Body of pancreas (tissue), 4 donors: ENCODE results near the gene DMXL1. TPM values are rescaled to one million over a fixed set of nuclear protein-coding genes. Genes with fewer than 3 reads are reported as not detected.

Experiments used
- ATAC-seq: fragments of 150-250 bp; one replicate; pipeline ENCODE4 v1.9.1; 2016
- DNase-seq, 4 donors: peaks; one replicate each; pipeline ENCODE4 v3.0.0-alpha.2; 2019
- H3K27ac ChIP-seq, 4 donors: fragments of 200-600 bp; sonication (generic); 1 replicate in 3 of 4; 2 replicates in 1 of 4; pipeline versions ENCODE4 v1.5.1 to v1.6.1; 2016 to 2019; ENCODE audit warnings: mild to moderate bottlenecking in 1 of 4, mixed read lengths in 1 of 4, moderate library complexity in 1 of 4
- H3K27me3 ChIP-seq, 2 donors: fragments of 200-600 bp; sonication (generic); one replicate each; pipeline ENCODE4 v1.6.0; 2016; ENCODE audit warnings: mild to moderate bottlenecking in 1 of 2
- H3K36me3 ChIP-seq, 2 donors: fragments of 200-600 bp; sonication (generic); replicated peaks in 1 of 2; 2 replicates each; pipeline ENCODE4 v1.5.1; 2016; ENCODE audit warnings: low read depth in 2 of 2; ENCODE audit not compliant: insufficient read depth in 1 of 2
- H3K4me1 ChIP-seq: fragments of 200-600 bp; sonication (generic); one replicate; pipeline ENCODE4 v1.6.0; 2016
- H3K4me3 ChIP-seq, 2 donors: fragments of 200-600 bp; sonication (generic); 1 replicate in 1 of 2; 2 replicates in 1 of 2; pipeline ENCODE4 v1.5.1; 2016 to 2019
- H3K9me3 ChIP-seq, 3 donors: fragments of 200-600 bp; sonication (generic); 1 replicate in 2 of 3; 2 replicates in 1 of 3; pipeline ENCODE4 v1.5.1; 2016
- CTCF ChIP-seq, 7 experiments: fragments of 450-650 bp in 4 of 7; fragments of 200-600 bp in 3 of 7; sonication (generic) in 3 of 7; IDR thresholded peaks; one replicate each; pipeline ENCODE4 v1.5.1; 2016 to 2019; ENCODE audit warnings: antibody characterized with exemption in 7 of 7
- POLR2A ChIP-seq, 3 donors: fragments of 450-650 bp; IDR thresholded peaks; one replicate each; pipeline ENCODE4 v1.6.1; 2016; ENCODE audit warnings: antibody characterized with exemption in 3 of 3, mild to moderate bottlenecking in 2 of 3
- WGBS, 2 donors: methylation state at CpG; one replicate each; pipeline ENCODE4 v1.1.5; 2017; 5-methylcytosine and 5-hydroxymethylcytosine counted together
- intact Hi-C: fragments of 100-400 bp; cut with DNase I; formaldehyde crosslinking; loops from one replicate; pipeline ENCODE4 v1.15.1; 2023
- total RNA-seq, 2 donors: library from RNA; depleted of rRNA; stranded (reverse); fragments of >200 nt; gene quantifications; one replicate each; pipeline ENCODE4 v1.1.0, GENCODE V29; 2016

Gene DMXL1
- total RNA-seq, 2 donors from 2014 or later = 40.0 to 64.9 TPM

- ATAC-seq (no peak), DNase-seq (no peak)
- intact Hi-C loops = no loop called here
- H3K4me1 ChIP-seq = peaks cover 6% of the 10 kb centered on the region
- 77 to 90% methylated on average over 7 of the region's 7 CpGs for WGBS, 2 donors
- H3K4me3 ChIP-seq = no peak overlapping the region
- H3K9me3 ChIP-seq = no peaks in the 10 kb centered on the region
- TF ChIP-seq POLR2A (IDR thresholded peaks at IDR 0.05) = no peak
- TF ChIP-seq CTCF (IDR thresholded peaks at IDR 0.05) = no peak
- H3K27ac ChIP-seq = no peak overlapping the region
- H3K36me3 ChIP-seq = no peaks in the 10 kb centered on the region
- H3K27me3 ChIP-seq = no peaks in the 10 kb centered on the region
Observed at GRCh38 chr5:119049824-119050449, 20.9 kb upstream of the DMXL1 start.

GRCh38 chr5:119054101-119054500 lies 16.8 kb upstream of the DMXL1 start:
- no peak overlapping the region for H3K4me3 ChIP-seq
- no peaks in the 10 kb centered on the region for H3K27me3 ChIP-seq
- intact Hi-C loops = no loop called here
- DNase-seq = no peak
- H3K4me1 ChIP-seq = peaks cover 6% of the 10 kb centered on the region
- no peak overlapping the region for H3K27ac ChIP-seq
- H3K9me3 ChIP-seq = no peaks in the 10 kb centered on the region
- no peaks in the 10 kb centered on the region for H3K36me3 ChIP-seq
- WGBS, 2 donors = 89 to 95% methylated on average over 2 of the region's 2 CpGs
- TF ChIP-seq CTCF (IDR thresholded peaks at IDR 0.05) (no peak), POLR2A (IDR thresholded peaks at IDR 0.05) (no peak)
- no peak for ATAC-seq

- Histone ChIP-seq H3K36me3 (no peaks in the 10 kb centered on the region), H3K27me3 (no peaks in the 10 kb centered on the region), H3K9me3 (no peaks in the 10 kb centered on the region), H3K4me1 (no peaks in the 10 kb centered on the region), H3K4me3 (no peak overlapping the region), H3K27ac (no peak overlapping the region)
- DNase-seq = no peak
- no peak for ATAC-seq
- TF ChIP-seq POLR2A (IDR thresholded peaks at IDR 0.05) = no peak
- no peak for TF ChIP-seq CTCF (IDR thresholded peaks at IDR 0.05)
- WGBS, 2 donors = 72 to 91% methylated on average over 2 of the region's 2 CpGs
- intact Hi-C loops = no loop called here
Observed at GRCh38 chr5:119055294-119055693, 15.6 kb upstream of the DMXL1 start.

GRCh38 chr5:119058979-119059529 lies 11.8 kb upstream of the DMXL1 start:
- H3K4me1 ChIP-seq = peaks cover 4% of the 10 kb centered on the region
- TF ChIP-seq CTCF (IDR thresholded peaks at IDR 0.05) (no peak), POLR2A (IDR thresholded peaks at IDR 0.05) (no peak)
- DNase-seq (no peak), ATAC-seq (no peak)
- no peaks in the 10 kb centered on the region for H3K27me3 ChIP-seq
- intact Hi-C loops = no loop called here
- no peaks in the 10 kb centered on the region for H3K36me3 ChIP-seq
- no peak overlapping the region for H3K4me3 ChIP-seq
- no peak overlapping the region for H3K27ac ChIP-seq
- no peaks in the 10 kb centered on the region for H3K9me3 ChIP-seq

- no peak for TF ChIP-seq CTCF (IDR thresholded peaks at IDR 0.05)
- no peak for TF ChIP-seq POLR2A (IDR thresholded peaks at IDR 0.05)
- ATAC-seq = no peak
- intact Hi-C loops = loop anchor here (10.0 kb wide), 1 partner anchor 55 kb away; no protein-coding TSS in a partner anchor
- no peak overlapping the region for H3K27ac ChIP-seq
- no peak overlapping the region for H3K4me3 ChIP-seq
- no peaks in the 10 kb centered on the region for H3K27me3 ChIP-seq
- H3K9me3 ChIP-seq = no peaks in the 10 kb centered on the region
- DNase-seq = no peak
- no peaks in the 10 kb centered on the region for H3K36me3 ChIP-seq
- peaks cover 7% of the 10 kb centered on the region for H3K4me1 ChIP-seq
Observed at GRCh38 chr5:119059740-119060255, 11.1 kb upstream of the DMXL1 start.
